ACHN (cell line): ENCODE measurements around the gene VWA8.
"Not testable (repeated sequence)": the region's sequence is repeated elsewhere in the genome, so short reads cannot be mapped to it uniquely, and the experiment has no call there.

Source experiments
- DNase-seq: peaks from one replicate; pipeline ENCODE4 v3.0.0-alpha.2; 2015
- in situ Hi-C: cut with HindIII; loops from 2 replicates; pipeline ENCODE4 v1.10.0; 2017; ENCODE audit warnings: low sequenced_read_pairs, low pct_ligation_motif_present, low pct_unique_long_range_greater_than_20kb

Gene VWA8

DNA sequence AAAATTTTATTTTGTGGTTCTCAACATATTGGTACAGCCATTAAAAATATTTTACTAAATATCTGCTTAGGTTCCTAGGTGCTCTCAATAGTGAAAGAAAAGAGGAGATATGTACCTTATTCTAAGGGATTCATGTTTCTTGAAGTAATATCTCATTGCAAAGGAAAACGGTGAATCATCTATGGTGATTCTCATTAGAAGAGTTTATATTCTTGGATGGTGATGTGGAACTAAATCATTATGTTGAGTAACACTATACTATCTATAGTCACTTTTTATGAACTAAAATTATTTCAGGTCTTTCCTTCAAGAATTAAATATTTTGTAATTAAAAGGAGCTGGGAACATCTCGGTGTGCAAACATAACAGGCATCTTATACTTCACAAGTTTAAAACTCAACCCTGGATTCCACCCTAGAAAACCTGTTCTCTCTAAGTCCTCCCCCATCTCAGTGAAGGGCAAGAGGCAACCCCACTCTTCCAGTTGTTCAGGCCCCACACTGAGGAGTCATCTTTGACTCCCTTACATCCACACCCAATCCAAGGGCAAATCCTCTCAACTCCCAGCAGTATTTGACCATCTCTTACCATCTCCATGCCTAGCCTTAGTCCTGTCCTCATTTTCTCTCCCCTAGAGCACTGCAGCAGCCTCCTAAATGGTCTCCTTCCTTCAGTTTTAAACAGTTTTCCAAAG is 363.4 kb downstream of the VWA8 start:
- no peak for DNase-seq

DNA sequence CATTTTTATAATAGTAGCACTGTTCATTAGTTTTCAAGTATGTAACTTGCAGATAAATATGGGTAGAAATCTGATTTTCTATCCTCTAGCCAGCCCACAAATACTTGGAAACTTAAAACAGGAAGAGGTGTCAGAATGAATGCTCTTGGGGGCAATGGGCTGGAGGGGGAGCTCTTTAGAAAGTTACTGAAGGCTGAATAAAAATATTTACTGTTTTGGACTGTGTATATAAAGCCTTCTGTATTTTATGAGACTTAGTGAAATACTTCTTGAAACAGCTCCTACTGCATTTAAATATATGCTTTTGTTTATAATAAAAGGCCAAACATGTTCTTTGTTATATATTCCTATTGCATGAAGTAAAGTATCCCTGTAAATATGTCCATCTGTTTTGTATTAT is 364.7 kb downstream of the VWA8 start:
- no peak for DNase-seq
- in situ Hi-C loops, result no loop called here

More for the DNA sequence above, 363.4 kb downstream of the VWA8 start:
- in situ Hi-C loops, result no loop called here

- in situ Hi-C loops, result no loop called here
- no peak for DNase-seq
Observed at GRCh38 chr13:41595298-41595697, 365.6 kb downstream of the VWA8 start.

GRCh38 chr13:41590643-41591042 is 370.3 kb downstream of the VWA8 start:
- in situ Hi-C loops, result no loop called here
- no peak for DNase-seq

- DNase-seq, result no peak
- in situ Hi-C loops, result no loop called here
Observed at GRCh38 chr13:41590122-41590521, 370.8 kb downstream of the VWA8 start.

DNA sequence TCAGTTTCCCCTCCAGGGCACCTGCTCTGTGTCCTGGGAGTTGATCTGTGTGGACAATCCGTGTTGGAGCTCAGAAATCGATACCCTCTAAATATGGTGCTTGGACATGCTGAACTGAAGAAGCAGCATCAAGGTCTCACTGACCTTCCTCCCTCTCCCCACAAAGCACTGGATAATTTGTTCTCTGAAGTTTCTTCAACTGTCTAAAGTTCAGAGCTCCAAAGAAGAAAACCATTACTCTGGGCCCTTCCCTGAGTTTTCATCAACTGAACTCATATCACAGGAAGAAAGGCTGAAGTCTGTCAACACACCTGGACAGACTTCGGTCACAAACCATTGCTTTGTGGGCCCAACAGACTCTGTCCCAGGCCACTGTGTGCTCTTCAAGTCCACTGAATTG is 371.5 kb downstream of the VWA8 start:
- DNase-seq, result no peak
- in situ Hi-C loops, result no loop called here

GRCh38 chr13:41588899-41589298 is 372.0 kb downstream of the VWA8 start:
- DNase-seq, result peak; percentile 40
- in situ Hi-C loops, result no loop called here

GRCh38 chr13:41588448-41588847 is 372.5 kb downstream of the VWA8 start:
- no peak for DNase-seq
- in situ Hi-C loops, result no loop called here

- no peak for DNase-seq
- in situ Hi-C loops, result no loop called here
Observed at GRCh38 chr13:41587490-41587889, 373.4 kb downstream of the VWA8 start.

GRCh38 chr13:41586216-41586615 is 374.7 kb downstream of the VWA8 start:
- DNase-seq, result no peak
- in situ Hi-C loops, result no loop called here

- DNase-seq, result no peak
- in situ Hi-C loops, result no loop called here
Observed at GRCh38 chr13:41582027-41582463, 378.9 kb downstream of the VWA8 start.

DNA sequence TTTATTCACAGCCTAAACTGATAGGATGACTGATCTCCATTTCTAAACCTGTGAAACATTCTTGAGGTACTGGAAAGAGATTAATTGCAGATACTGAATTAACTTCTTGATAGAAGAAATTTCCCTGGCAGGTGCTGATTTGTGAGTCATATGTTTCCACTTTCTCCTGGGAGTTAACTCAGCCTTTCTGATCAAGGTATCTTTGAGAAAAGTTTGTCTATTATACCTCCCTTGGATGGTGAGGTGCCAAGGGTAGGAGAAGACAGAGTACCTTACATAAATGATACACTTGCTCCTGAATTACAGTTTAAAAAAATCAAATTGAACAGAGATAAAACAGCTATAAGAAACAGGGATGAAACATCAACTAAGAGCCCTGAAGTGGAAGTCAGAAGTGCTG is 380.6 kb downstream of the VWA8 start:
- in situ Hi-C loops, result no loop called here
- DNase-seq, result no peak

DNA sequence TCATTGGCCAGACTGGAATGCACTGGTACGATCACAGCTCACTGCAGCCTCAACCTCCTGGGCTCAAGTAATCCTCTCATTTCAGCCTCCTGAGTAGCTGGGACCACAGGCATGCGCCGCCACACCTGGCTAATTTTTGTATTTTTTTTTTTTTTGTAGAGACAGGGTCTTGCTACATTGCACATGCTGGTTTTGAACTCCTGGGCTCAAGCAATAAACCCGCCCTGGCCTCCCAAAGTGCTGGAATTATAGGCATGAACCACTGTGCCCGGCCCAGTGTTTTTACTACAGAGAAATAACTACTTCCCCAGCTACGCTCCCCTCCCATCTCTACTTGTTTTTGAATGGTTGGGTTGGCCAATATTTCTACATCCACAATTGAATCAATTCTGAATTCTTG is 381.0 kb downstream of the VWA8 start:
- DNase-seq, result no peak
- in situ Hi-C loops, result no loop called here

GRCh38 chr13:41579168-41579567 is 381.7 kb downstream of the VWA8 start:
- in situ Hi-C loops, result no loop called here

DNA sequence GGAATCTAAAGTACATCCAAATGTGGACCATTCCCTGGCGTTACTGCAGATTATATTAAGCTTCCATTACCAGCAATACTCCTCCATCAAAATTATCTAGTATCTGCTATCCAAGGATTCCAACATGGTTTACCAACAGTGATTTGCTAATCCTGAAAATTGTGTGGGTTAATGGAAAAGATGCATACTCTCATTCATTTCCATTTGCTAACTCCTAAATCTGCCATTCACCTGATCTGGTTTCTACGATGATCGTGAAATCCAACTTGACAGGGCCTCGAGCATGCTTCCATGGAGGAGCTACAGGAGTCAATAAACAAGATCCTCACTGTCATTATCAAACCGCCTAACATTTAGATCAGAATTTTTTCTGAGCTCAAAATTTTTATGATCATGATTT is 382.5 kb downstream of the VWA8 start:
- in situ Hi-C loops, result no loop called here
- no peak for DNase-seq

More at GRCh38 chr13:41579168-41579567, 381.7 kb downstream of the VWA8 start:
- DNase-seq, result no peak

DNA sequence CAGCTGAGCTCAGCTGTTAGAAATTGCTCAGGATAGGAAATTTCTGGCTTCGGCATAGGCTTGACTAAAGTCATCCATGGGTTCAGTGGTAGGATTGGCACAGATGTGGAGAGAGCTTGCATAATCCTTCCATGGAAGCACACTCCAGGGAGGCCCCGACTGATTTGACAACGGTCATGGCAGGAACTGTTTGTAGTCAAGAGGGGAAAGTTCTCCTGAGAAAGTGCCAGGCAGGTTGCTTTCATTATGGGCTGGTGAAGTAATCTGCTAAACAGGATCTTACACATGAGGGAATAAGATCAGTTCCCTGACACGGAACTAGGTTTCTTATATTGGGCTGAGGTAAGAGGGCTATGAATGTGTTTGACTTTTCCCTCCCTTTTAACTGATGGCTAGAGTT is 383.5 kb downstream of the VWA8 start:
- DNase-seq, result no peak
- in situ Hi-C loops, result no loop called here

GRCh38 chr13:41573640-41574039 is 387.3 kb downstream of the VWA8 start:
- DNase-seq, in situ Hi-C loops: not testable (repeated sequence)

DNA sequence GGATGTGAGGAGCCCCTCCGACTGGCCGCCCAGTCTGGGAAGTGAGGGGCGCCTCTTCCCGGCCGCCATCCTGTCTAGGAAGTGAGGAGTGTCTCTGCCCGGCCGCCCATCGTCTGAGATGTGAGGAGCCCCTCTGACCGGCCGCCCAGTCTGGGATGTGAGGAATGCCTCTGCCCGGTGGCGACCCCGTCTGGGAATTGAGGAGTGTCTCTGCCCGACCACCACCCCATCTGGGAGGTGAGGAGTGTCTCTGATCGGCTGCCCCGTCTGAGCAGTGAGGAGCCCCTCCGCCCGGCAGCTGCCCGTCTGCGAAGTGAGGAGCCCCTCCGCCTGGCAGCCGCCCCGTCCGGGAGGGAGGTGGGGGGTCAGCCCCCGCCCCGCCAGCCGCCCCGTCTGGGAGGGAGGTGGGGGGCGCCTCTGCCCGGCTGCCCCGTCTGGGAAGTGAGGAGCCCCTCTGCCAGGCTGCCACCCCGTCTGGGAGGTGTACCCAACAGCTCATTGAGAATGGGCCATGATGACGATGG is 389.0 kb downstream of the VWA8 start:
- in situ Hi-C loops, DNase-seq: not testable (repeated sequence)

DNA sequence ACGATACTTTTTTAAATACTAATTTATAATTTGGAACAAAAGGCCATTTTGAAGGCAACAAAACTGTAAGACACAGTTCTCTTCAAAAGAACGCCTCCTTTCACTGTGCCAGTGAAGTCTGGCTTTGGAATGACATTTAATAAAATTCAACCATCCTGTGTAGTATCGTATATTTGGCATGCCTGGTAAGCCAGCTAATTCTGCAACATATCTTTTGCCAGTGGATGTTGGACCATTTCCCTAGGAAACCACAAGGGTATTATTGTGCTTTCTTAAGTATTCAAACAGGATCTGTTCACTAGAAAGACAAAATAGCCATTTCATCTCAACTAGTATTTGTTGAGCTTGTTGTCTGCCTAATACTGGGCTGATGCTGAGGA is 391.9 kb downstream of the VWA8 start:
- no peak for DNase-seq
- in situ Hi-C loops, result no loop called here

DNA sequence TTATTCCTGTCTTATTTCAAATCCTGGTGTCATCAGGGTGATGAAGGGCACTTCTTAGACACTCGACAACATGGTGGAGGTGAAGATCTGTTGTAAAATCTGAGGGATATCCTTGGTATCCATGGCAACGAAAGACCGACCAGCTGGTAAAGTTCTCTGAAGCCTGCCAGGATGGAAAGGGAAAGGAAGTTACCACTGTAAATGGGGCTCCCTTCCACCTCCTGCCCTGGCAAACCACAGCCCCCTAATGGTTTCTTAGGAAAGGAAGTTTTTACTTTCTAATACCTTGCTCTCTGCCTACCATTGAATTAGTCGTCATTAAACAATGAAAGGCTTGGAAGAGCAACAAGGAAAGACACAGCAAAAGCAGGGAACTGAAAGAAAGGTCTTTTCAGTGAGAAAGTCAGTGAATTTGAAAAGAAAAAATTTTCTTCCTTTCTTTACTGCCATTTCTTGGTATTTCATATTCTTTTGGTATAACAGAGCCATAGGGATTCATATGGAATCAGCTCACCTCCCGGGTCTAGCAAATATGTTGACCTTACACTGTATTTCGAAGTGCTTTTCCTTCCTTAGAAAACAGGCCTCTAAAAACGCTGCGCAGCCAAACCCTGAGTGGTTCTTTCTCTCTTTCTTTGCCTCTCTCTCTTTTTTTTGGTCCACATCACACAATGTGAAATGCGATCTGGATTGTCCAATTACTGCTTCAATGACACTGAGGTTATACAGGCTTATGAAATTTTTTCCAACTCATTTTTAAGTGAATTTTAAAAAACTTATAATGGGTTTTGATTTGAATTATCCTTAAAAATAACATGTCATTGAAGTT is 392.6 kb downstream of the VWA8 start:
- in situ Hi-C loops, result no loop called here
- DNase-seq, result peak; percentile 8
